OCI-LY7 (cell line): ENCODE results near the gene CDH23. TPM values are rescaled to one million over a fixed set of nuclear protein-coding genes. Genes with fewer than 3 reads are reported as not detected.

Experiments used
- BruUV-seq: library from RNA; stranded (reverse); fragments of 400-500 nt; replicated peaks from 2 replicates; lab custom pipeline; 2021; lab: Mats Ljungman, UMichigan
- CTCF ChIA-PET: fragments of 300-600 bp; sonication (Branson Sonifier 250); formaldehyde crosslinking; loops from one replicate; lab custom pipeline; 2022; ENCODE audit warnings: antibody characterized with exemption; ENCODE audit not compliant: unreplicated experiment; lab: Charles Lee
- POLR2A ChIA-PET: fragments of 300-600 bp; sonication (Branson Sonifier 250); formaldehyde crosslinking; loops from one replicate; lab custom pipeline; 2022; ENCODE audit warnings: antibody characterized with exemption; lab: Charles Lee
- DNase-seq: peaks from one replicate; pipeline ENCODE4 v3.0.0-alpha.2; 2015; ENCODE audit warnings: low spot score
- H2AFZ ChIP-seq: fragments of 200-600 bp; sonication (generic), shearing (Covaris generic); 2 replicates; pipeline ENCODE4 v1.6.1; 2014; ENCODE audit warnings: mild to moderate bottlenecking, antibody characterized with exemption, low read length, moderate library complexity
- H3K27ac ChIP-seq: fragments of 200-600 bp; sonication (generic); 2 replicates; pipeline ENCODE4 v1.5.1; 2014; ENCODE audit warnings: mixed run types, low read depth, mild to moderate bottlenecking, moderate library complexity, low read length, inconsistent platforms; ENCODE audit not compliant: poor library complexity, severe bottlenecking
- H3K36me3 ChIP-seq: fragments of 200-600 bp; sonication (generic); 2 replicates; pipeline ENCODE4 v1.6.1; 2014; ENCODE audit warnings: mild to moderate bottlenecking, antibody characterized with exemption, low read length, moderate library complexity, mixed read lengths; ENCODE audit not compliant: insufficient read depth
- H3K4me1 ChIP-seq: fragments of 200-600 bp; sonication (generic); 2 replicates; pipeline ENCODE4 v1.5.1; 2014; ENCODE audit warnings: mild to moderate bottlenecking, low read length; ENCODE audit not compliant: insufficient read depth, poor library complexity, severe bottlenecking
- H3K4me2 ChIP-seq: fragments of 200-600 bp; sonication (generic); 2 replicates; pipeline ENCODE4 v1.6.1; 2014; ENCODE audit warnings: mild to moderate bottlenecking, low read length
- H3K4me3 ChIP-seq: fragments of 200-600 bp; sonication (generic); 2 replicates; pipeline ENCODE4 v1.5.1; 2014; ENCODE audit warnings: mild to moderate bottlenecking, low read depth, low read length; ENCODE audit not compliant: poor library complexity, severe bottlenecking
- H3K79me2 ChIP-seq: fragments of 200-600 bp; sonication (generic); 2 replicates; pipeline ENCODE4 v1.6.1; 2016; ENCODE audit warnings: low read depth, mild to moderate bottlenecking, low read length, moderate library complexity, mixed read lengths; ENCODE audit not compliant: insufficient read depth
- H3K9me2 ChIP-seq: fragments of 200-600 bp; sonication (generic); 2 replicates; pipeline ENCODE4 v1.6.1; 2016; ENCODE audit warnings: mild to moderate bottlenecking, low read length, mixed read lengths; ENCODE audit not compliant: insufficient read depth
- H3K9me3 ChIP-seq: fragments of 200-600 bp; sonication (generic); 2 replicates; pipeline ENCODE4 v1.6.1; 2014; ENCODE audit warnings: mild to moderate bottlenecking, mixed run types, low read length, mixed read lengths
- H4K20me1 ChIP-seq: fragments of 200-600 bp; sonication (generic); 2 replicates; pipeline ENCODE4 v1.6.1; 2014; ENCODE audit warnings: mild to moderate bottlenecking, antibody characterized with exemption, low read length, moderate library complexity, mixed read lengths; ENCODE audit not compliant: insufficient read depth
- EZH2phosphoT487 ChIP-seq: fragments of 200-600 bp; sonication (generic); IDR thresholded peaks from 2 replicates; pipeline ENCODE4 v1.6.1; 2018; ENCODE audit warnings: low read depth, borderline replicate concordance, mild to moderate bottlenecking, mixed run types, antibody characterized with exemption, low read length, moderate library complexity, mixed read lengths
- intact Hi-C: fragments of 100-400 bp; cut with micrococcal nuclease; formaldehyde crosslinking; loops from one replicate; pipeline ENCODE4 v1.10.0; 2022; ENCODE audit not compliant: unreplicated experiment
- total RNA-seq, 2 experiments: library from RNA; depleted of rRNA in 1 of 2; stranded (reverse); fragments of >200 nt in 1 of 2; shearing (Covaris generic) in 1 of 2; gene quantifications; 2 replicates each; pipeline ENCODE4 v1.2.3, GENCODE V29; 2014 to 2022
- TF ChIP-seq, protein P1 (sequence below): fragments of 200-600 bp; sonication (generic); conservative IDR thresholded peaks from 2 replicates; pipeline ENCODE4 v1.5.1; 2014; ENCODE audit warnings: mild to moderate bottlenecking, antibody characterized with exemption, low read length, moderate library complexity, mixed read lengths

The CDH23 gene
- total RNA-seq, 2 experiments from 2014 or later: 0.92 to 9.9 TPM

DNA sequence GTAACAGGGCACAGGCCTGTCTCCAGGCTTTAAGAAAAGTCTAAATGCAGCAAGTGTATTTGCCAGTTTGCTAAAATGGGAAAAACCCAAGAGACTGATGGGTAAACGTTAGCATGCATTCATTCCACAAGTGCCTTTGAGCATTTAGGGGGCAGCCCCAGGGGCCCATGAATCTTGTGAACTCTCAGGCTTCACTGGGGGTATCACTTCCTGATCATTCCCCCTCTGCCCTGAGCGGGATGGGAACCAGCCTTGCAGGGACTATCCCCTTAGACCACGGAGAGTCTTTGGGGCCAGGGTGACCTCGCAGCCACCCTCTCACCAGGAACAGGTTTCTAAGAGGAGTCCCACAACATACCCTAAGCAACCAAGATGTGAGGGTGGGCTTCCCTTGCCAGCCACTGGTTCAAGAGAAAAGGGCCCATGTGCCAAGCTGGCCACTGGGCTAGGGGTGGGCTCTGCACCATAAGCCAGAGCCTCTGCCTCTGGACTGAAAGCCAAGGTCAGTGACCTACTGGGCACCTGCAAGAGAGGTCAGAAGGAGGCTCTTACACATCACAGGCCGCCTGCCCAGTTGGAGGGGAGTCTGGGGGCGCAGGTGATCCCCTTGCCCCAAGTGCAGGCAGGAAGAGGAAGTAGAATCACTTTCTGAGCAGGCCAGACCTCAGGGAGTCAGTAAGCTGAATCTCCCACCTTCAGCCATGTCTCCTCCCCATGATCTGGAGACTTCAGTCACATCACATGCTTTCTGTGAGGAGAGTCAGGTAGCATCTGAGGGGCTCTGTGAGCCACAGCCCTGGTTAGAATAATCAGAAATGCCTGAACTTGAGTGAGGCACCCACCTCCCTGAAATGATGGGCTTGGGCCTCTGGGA is 247.8 kb downstream of the CDH23 start:
- CTCF ChIA-PET: interaction anchor here (0.6 kb wide), 1 partner anchor 8 kb away, joined by 5 read pairs; no protein-coding TSS in a partner anchor

DNA sequence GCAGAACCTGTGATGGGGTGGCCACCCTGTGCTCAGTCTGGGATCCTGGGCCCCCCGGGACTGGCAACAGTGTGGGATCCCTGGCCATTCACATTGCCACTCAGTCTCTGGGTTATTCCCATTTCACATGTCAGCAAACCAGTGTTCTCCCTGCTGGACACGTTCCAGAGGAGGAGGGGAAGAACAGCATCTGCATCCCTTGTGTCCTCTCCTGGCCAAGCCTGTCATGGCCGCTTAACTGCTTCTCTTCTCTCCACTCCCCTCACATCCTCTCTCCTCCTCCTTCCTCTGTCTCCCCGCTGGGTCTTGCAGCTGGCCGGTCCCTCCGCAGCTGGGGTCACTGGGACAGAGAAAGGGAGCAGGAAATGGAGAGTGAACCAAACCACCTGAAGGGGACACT is 248.5 kb downstream of the CDH23 start:
- ChIA-PET POLR2A (no interaction called here), CTCF (no interaction called here)
- H3K9me3 ChIP-seq: no peaks in the 10 kb centered on the region
- no peaks in the 10 kb centered on the region for H3K9me2 ChIP-seq
- H3K4me1 ChIP-seq: peaks cover 78% of the 10 kb centered on the region
- BruUV-seq: no TSS peak
- H3K36me3 ChIP-seq: no peaks in the 10 kb centered on the region
- H4K20me1 ChIP-seq: no peaks in the 10 kb centered on the region
- peak overlapping the region; percentile 11 for H3K27ac ChIP-seq
- no peak for DNase-seq
- no peak overlapping the region for H3K4me3 ChIP-seq
- no peaks in the 10 kb centered on the region for H3K79me2 ChIP-seq
- intact Hi-C loops: no loop called here
- peak overlapping the region; percentile 31; the same call in 1 of the 2 replicates for H3K4me2 ChIP-seq
- peak overlapping the region; percentile 43; the same call in 1 of the 2 replicates for H2AFZ ChIP-seq
- TF ChIP-seq, protein P1, sequence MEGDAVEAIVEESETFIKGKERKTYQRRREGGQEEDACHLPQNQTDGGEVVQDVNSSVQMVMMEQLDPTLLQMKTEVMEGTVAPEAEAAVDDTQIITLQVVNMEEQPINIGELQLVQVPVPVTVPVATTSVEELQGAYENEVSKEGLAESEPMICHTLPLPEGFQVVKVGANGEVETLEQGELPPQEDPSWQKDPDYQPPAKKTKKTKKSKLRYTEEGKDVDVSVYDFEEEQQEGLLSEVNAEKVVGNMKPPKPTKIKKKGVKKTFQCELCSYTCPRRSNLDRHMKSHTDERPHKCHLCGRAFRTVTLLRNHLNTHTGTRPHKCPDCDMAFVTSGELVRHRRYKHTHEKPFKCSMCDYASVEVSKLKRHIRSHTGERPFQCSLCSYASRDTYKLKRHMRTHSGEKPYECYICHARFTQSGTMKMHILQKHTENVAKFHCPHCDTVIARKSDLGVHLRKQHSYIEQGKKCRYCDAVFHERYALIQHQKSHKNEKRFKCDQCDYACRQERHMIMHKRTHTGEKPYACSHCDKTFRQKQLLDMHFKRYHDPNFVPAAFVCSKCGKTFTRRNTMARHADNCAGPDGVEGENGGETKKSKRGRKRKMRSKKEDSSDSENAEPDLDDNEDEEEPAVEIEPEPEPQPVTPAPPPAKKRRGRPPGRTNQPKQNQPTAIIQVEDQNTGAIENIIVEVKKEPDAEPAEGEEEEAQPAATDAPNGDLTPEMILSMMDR: no peak
- no peak for TF ChIP-seq EZH2phosphoT487

More for the DNA sequence above, 247.8 kb downstream of the CDH23 start:
- POLR2A ChIA-PET: interaction anchor here (1.2 kb wide), 1 partner anchor 20 kb away, joined by 5 read pairs; no protein-coding TSS in a partner anchor
- no peaks in the 10 kb centered on the region for H3K79me2 ChIP-seq
- no peaks in the 10 kb centered on the region for H3K9me3 ChIP-seq
- no peaks in the 10 kb centered on the region for H3K36me3 ChIP-seq
- TF ChIP-seq EZH2phosphoT487: no peak
- TF ChIP-seq, protein P1: no peak
- H2AFZ ChIP-seq: peak overlapping the region; percentile 43; the same call in 1 of the 2 replicates
- no TSS peak for BruUV-seq
- H4K20me1 ChIP-seq: no peaks in the 10 kb centered on the region
- no peaks in the 10 kb centered on the region for H3K9me2 ChIP-seq
- no peak overlapping the region for H3K4me3 ChIP-seq
- H3K27ac ChIP-seq: peak overlapping the region; percentile 11
- intact Hi-C loops: no loop called here
- peak overlapping the region; percentile 31 for H3K4me2 ChIP-seq
- no peak for DNase-seq
- peaks cover 78% of the 10 kb centered on the region for H3K4me1 ChIP-seq

- no peaks in the 10 kb centered on the region for H4K20me1 ChIP-seq
- no peak overlapping the region for H2AFZ ChIP-seq
- no peak for DNase-seq
- no peak overlapping the region for H3K4me2 ChIP-seq
- POLR2A ChIA-PET: interaction anchor here (0.6 kb wide), 1 partner anchor 14 kb away, joined by 3 read pairs; no protein-coding TSS in a partner anchor
- BruUV-seq: no TSS peak
- H3K79me2 ChIP-seq: no peaks in the 10 kb centered on the region
- H3K4me3 ChIP-seq: no peak overlapping the region
- H3K36me3 ChIP-seq: no peaks in the 10 kb centered on the region
- intact Hi-C loops: no loop called here
- CTCF ChIA-PET: interaction anchor here (0.6 kb wide), 1 partner anchor 128 kb away, joined by 4 read pairs; the partner anchor contains the start of gene VSIR
- TF ChIP-seq, protein P1: no peak
- no peak for TF ChIP-seq EZH2phosphoT487
- H3K9me2 ChIP-seq: no peaks in the 10 kb centered on the region
- no peaks in the 10 kb centered on the region for H3K9me3 ChIP-seq
- H3K27ac ChIP-seq: no peak overlapping the region
- peaks cover 78% of the 10 kb centered on the region for H3K4me1 ChIP-seq
These were observed 249.3 kb downstream of the CDH23 start for GRCh38 chr10:71646037-71646436.
